GM21529 (cell line): ENCODE results near the gene FBXL16.

ENCODE experiments used
- ATAC-seq: cut with Tn5 transposase; IDR thresholded peaks from one replicate; pipeline ENCODE4 v1.9.1; 2021; ENCODE audit not compliant: unreplicated experiment

FBXL16 gene

GRCh38 chr16:711548-712320, 6.1 kb upstream of the FBXL16 start:
- ATAC-seq: no peak

GRCh38 chr16:711084-711483, 5.5 kb upstream of the FBXL16 start:
- ATAC-seq: no peak

- ATAC-seq: no peak
Observed at GRCh38 chr16:710500-711075, 5.0 kb upstream of the FBXL16 start.

- ATAC-seq: no peak
Observed at GRCh38 chr16:709566-710499, 4.2 kb upstream of the FBXL16 start.

GRCh38 chr16:708959-709358, 3.4 kb upstream of the FBXL16 start:
- ATAC-seq: no peak

GRCh38 chr16:708019-708418, 2.4 kb upstream of the FBXL16 start:
- no peak for ATAC-seq

GRCh38 chr16:707062-707538, 1.5 kb upstream of the FBXL16 start:
- no peak for ATAC-seq

GRCh38 chr16:706189-707061, 824 bp upstream of the FBXL16 start:
- ATAC-seq: no peak

GRCh38 chr16:704552-705380, 835 bp downstream of the FBXL16 start:
- no peak for ATAC-seq

- ATAC-seq: no peak
Observed at GRCh38 chr16:704047-704446, 1.6 kb downstream of the FBXL16 start.

- ATAC-seq: no peak
Observed at GRCh38 chr16:703406-703805, 2.2 kb downstream of the FBXL16 start.

GRCh38 chr16:702341-702740, 3.3 kb downstream of the FBXL16 start:
- no peak for ATAC-seq

GRCh38 chr16:700684-701584, 4.7 kb downstream of the FBXL16 start:
- no peak for ATAC-seq

- no peak for ATAC-seq
Observed at GRCh38 chr16:698911-699671, 6.5 kb downstream of the FBXL16 start.

- ATAC-seq: no peak
Observed at GRCh38 chr16:695355-696089, 10.1 kb downstream of the FBXL16 start.

- ATAC-seq: no peak
Observed at GRCh38 chr16:694863-695354, 10.7 kb downstream of the FBXL16 start.

- ATAC-seq: no peak
Observed at GRCh38 chr16:694187-694862, 11.3 kb downstream of the FBXL16 start.
